ENCODE data around the gene LITAF. TPM values are rescaled to one million over a fixed set of nuclear protein-coding genes. Genes with fewer than 3 reads are reported as not detected.
"Not testable (repeated sequence)": the region's sequence is repeated elsewhere in the genome, so short reads cannot be mapped to it uniquely, and the experiment has no call there.

Gene LITAF
- polyA plus RNA-seq, 1 donor, result 30.5 TPM

- no peak for DNase-seq (ENCODE audit: low read depth)
These were observed 34.8 kb upstream of the LITAF start for GRCh38 chr16:11621539-11621919.

- no peak for DNase-seq (ENCODE audit: low read depth)
These were observed 33.7 kb upstream of the LITAF start for GRCh38 chr16:11620243-11621003.

- DNase-seq (ENCODE audit: low read depth), result no peak
These were observed 32.7 kb upstream of the LITAF start for GRCh38 chr16:11619327-11619851.

DNA sequence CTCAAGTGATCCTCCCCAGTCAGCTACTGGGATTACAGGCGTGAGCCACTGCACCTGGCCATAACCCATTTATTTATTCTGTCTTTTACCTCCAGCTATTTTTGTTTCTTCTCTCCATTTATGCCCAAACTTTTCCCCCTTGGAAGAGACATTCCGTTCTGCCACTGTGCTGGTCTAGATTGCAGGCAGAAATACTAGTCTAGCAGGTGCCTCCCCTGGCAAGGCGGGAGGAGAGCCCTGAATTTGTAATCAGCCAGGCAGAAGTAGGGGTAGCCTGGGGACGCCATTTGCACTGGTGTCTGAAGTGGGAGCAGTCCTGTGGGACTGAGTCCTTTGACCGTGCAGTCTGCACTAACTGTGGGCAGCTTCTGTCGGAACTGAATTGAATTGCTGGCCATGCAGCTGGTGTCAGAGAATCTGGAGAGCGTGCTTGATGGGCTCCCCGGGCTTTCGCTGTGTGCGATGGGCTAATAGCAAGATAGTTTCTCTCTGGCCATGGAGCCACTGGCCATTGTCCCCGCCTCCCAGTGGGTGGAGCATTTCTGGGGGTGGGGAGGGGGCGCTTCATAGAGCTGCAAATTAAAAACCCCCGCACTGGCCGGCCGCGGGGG lies 31.5 kb upstream of the LITAF start:
- no peak for DNase-seq (ENCODE audit: low read depth)

- DNase-seq (ENCODE audit: low read depth), result no peak
These were observed 29.2 kb upstream of the LITAF start for GRCh38 chr16:11615748-11616447.

DNA sequence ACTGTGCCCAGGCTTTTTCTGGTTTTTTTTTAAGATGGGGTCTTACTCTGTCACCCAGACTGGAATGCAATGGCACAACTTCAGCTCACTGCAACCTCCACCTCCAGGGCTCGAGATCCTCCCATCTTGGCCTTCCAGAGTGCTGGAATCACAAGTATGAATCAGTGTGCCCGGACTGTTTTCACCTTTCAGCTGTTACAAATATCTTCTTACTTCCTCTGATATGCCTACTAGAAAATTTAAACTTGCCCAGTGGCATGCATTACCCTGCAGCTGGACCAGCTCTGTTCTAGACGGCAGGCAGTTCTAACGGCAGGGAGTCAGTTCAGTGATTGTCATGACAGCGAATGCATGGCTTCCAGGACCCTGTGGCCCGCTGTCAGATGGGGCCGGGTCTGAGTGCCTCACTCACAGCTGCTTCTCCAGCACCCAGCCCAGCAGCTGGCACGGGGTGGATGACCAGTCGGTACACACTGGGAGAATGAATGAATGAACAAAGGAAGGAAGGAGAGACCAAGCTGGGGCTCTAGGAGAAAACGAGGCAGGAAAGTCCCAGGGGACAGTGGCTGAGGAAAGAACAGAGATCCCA lies 28.0 kb upstream of the LITAF start:
- no peak for DNase-seq (ENCODE audit: low read depth)

DNA sequence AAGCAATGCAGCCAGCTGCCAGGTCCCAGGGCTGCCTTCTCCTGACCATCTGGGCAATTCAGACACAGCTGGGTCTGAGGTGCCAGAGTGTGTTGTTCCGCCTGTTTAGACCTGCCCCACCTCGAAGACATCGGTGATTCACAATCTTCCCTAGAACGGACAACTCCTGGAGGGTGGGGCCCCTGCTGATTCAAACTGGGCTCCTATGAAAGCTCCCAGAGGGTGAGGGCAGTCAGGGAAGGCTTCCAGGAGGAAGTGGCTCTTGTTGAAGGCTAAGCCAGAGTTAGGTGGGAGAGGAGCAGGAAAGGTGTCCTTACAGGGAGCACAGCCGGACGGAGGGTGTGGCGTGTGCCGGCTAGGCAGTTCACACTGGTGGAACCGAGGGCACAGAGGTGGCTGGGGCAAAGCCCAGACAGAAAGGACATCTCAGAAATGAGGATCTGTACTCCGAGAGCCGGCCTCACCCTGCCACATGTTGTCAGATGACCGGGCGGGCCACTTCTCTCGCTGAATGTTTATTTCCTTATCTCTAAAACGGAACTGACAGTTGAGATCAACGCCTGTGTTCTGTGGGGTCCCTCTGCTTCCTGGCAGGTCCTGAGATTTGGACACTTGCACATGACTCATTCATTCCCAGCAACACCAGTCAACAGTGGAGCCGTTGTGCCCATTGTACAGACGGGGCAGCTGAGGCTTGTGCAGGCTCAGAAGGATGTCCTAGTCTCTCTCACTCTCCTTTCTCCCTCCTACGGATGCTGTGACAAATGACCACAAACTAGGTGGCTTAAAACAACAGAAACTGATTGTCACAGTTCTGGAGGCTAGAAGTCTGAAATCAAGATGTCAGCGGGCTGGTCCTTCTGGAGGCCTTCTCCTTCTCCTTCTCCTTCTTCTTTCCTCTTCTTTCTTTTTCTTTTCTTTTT lies 26.9 kb upstream of the LITAF start:
- DNase-seq (ENCODE audit: low read depth), result no peak

- no peak for DNase-seq (ENCODE audit: low read depth)
These were observed 25.9 kb upstream of the LITAF start for GRCh38 chr16:11612665-11613025.

- no peak for DNase-seq (ENCODE audit: low read depth)
These were observed 25.3 kb upstream of the LITAF start for GRCh38 chr16:11611871-11612664.

DNA sequence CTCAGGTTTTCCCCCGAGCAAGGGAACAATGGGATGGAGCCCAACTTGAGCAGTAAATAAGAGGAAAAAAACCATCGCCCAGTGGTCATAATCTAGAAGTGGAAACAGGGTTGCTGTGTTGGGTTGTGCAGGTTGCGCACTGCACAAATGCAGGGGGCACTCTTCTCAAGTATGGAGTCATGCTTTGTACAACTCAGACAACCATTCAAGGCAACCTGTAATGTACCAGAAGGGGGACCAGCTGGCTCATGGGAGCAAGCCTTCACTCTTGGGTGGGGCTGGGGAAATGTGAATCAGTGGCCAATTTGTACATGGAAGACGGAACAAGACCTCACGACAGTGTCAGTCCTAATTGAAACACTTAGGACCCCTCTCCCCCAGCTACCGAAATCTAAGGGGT lies 23.9 kb upstream of the LITAF start:
- DNase-seq (ENCODE audit: low read depth), result no peak

DNA sequence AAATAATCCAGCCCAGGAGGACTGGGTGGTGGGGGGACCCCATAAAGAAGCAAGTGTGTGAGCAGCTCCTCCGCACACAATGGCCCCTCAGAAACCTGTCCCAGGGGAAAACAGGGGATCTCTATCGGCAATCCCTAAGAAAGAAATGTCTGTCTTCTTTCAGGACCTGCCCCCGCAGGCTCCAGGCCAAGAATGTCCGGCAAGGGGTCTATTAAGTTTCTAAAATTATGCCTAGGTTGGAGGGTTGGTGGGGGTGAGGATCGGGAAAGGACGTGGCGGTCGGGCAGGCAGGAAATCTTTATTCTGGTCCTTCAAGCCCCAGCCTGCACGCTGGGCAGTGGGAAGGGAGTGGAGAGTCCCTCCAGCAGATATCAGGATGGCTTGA lies 23.4 kb upstream of the LITAF start:
- no peak for DNase-seq (ENCODE audit: low read depth)

GRCh38 chr16:11609474-11610120 lies 22.9 kb upstream of the LITAF start:
- no peak for DNase-seq (ENCODE audit: low read depth)

GRCh38 chr16:11605891-11606290 lies 19.2 kb upstream of the LITAF start:
- no peak for DNase-seq (ENCODE audit: low read depth)

DNA sequence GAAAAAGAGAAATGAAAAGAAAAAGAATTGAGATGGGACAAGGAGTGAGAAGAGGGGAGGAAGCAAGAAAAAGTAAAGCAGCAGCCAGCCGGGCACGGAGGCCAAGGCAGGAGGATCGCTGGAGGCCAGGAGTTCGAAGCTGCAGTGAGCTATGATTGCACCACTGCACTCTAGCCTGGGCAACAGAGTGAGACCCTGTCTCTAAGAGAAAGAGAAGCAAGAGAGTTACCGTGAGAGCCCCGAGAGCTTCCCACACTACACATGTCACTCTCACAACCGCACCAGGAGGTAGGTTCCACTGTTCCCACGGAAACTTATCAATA lies 18.8 kb upstream of the LITAF start:
- no peak for DNase-seq (ENCODE audit: low read depth)

DNA sequence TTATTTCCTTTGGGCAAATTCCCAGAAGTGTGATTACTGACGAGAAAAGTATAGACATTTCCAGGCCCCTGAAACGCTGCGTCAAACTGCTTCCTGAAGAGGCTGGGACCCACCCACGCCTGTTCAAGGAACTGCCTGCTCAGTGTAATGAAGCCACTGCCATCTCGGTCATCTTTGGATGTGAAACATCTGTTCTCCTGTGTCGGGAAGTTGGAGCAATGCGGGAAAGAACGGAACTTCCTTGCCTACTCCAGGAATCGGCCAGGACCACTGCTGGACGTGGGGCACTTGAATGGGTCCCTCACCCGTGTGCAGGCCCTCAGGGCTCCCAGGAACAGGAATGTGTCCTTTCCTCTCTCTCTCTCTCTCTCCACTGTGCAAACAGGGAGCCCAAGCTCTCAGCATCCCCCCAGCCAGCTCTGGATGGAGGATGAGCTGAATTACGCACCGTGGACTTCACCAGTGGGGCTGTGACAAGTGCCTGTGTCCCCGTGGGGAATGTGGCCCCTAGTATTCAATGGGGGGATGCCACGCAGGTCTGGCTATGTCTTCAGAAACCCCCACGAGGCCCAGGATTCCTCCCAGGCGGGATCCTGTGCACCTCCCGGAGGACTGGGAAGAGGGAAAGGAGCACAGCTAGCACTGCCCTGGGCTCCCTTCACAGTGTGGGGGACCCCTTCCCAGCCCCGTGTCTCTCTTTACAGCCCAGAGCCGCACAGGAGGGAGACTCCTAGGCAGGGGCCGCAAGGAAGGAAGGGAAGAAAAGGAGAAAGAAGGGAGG lies 18.3 kb upstream of the LITAF start:
- DNase-seq (ENCODE audit: low read depth), result no peak

GRCh38 chr16:11604296-11604695 lies 17.6 kb upstream of the LITAF start:
- DNase-seq (ENCODE audit: low read depth), result not testable (repeated sequence)

DNA sequence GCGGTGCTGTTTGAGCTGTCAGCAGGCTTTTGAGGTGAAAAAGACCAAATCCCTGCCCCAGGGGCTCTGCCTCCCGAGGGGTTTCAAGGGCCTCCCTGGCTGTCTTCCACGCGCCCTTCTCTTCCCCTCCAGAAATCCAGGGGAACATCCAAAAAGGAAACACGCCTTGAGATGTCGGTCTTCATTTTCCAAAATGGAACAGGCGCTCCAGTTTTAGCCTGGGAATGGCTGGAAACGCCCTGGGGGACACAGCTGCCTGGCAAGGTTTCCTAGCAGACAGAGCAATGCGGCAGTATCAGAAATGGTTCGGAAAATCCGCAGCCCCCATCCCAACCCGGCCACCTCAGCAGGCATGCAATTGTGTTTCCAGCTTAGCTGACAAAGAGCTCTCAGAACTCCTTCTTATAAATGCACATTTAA lies 16.6 kb upstream of the LITAF start:
- no peak for DNase-seq (ENCODE audit: low read depth)

GRCh38 chr16:11602321-11602720 lies 15.6 kb upstream of the LITAF start:
- DNase-seq (ENCODE audit: low read depth), result no peak

DNA sequence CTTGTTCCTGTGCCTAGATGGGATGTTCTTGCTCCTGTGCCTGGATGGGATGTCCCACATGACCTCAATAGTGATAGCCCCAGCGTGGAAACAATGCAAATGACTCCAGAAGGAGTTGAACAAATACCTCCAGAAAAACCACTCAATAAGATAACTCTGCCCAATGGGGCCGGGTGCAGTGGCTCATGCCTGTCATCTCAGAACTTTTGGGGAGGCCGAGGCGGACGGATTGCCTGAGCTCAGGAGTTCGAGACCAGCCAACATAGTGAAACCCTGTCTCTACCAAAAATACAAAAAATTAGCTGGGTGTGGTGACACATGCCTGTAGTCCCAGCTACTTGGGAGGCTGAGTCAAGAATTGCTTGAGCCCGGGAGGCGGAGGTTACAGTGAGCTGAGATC lies 15.2 kb upstream of the LITAF start:
- DNase-seq (ENCODE audit: low read depth), result no peak
